GM12878 (cell line): ENCODE data around the gene ABHD1. TPM values are rescaled to one million over a fixed set of nuclear protein-coding genes. Genes with fewer than 3 reads are reported as not detected.

Experiments used
- ATF3 ChIP-seq: IDR thresholded peaks from 2 replicates; pipeline ENCODE4 v1.6.1; 2011; ENCODE audit warnings: low read depth, mild to moderate bottlenecking, low read length, moderate library complexity, borderline replicate concordance; ENCODE audit errors: extremely low read depth
- BHLHE40 ChIP-seq, 2 experiments: fragments of 450-650 bp in 1 of 2; IDR thresholded peaks; 2 replicates each; pipeline ENCODE4 v1.6.1; 2011 to 2017; ENCODE audit warnings: low read depth in 2 of 2, borderline replicate concordance in 1 of 2, improper control_type of control experiment in 1 of 2, low read length in 1 of 2, mild to moderate bottlenecking in 1 of 2
- ESRRA ChIP-seq: IDR thresholded peaks from 2 replicates; pipeline ENCODE4 v1.6.1; 2012; ENCODE audit warnings: mild to moderate bottlenecking, low read length, improper control_type of control experiment
- ETV6 ChIP-seq, 2 experiments: fragments of 450-650 bp in 1 of 2; IDR thresholded peaks in 1 of 2; conservative IDR thresholded peaks in 1 of 2; 2 replicates each; pipeline ENCODE4 v1.6.1; 2014; ENCODE audit warnings: antibody characterized with exemption in 1 of 2, borderline replicate concordance in 1 of 2, low read depth in 1 of 2, mild to moderate bottlenecking in 1 of 2, moderate library complexity in 1 of 2
- FOXK2 ChIP-seq: fragments of 450-650 bp; IDR thresholded peaks from 2 replicates; pipeline ENCODE4 v1.6.1; 2017; ENCODE audit warnings: mild to moderate bottlenecking, moderate library complexity
- GABPA ChIP-seq: IDR thresholded peaks from 2 replicates; pipeline ENCODE4 v1.6.1; 2014; ENCODE audit warnings: antibody characterized with exemption, low read depth, mild to moderate bottlenecking, inconsistent platforms
- MEF2A ChIP-seq: IDR thresholded peaks from 2 replicates; pipeline ENCODE4 v1.6.1; 2011; ENCODE audit warnings: low read depth, mild to moderate bottlenecking, low read length, moderate library complexity; ENCODE audit not compliant: insufficient read depth
- NFXL1 ChIP-seq: fragments of 450-650 bp; IDR thresholded peaks from 2 replicates; pipeline ENCODE4 v1.6.1; 2017; ENCODE audit warnings: antibody characterized with exemption, mild to moderate bottlenecking, borderline replicate concordance
- NR2C1 ChIP-seq: fragments of 450-650 bp; IDR thresholded peaks from 2 replicates; pipeline ENCODE4 v1.6.1; 2017; ENCODE audit warnings: antibody characterized with exemption, mild to moderate bottlenecking, moderate library complexity
- RCOR1 ChIP-seq: conservative IDR thresholded peaks from 2 replicates; pipeline ENCODE4 v1.6.1; 2012; ENCODE audit warnings: low read depth, low read length, improper control_type of control experiment
- REST ChIP-seq: IDR thresholded peaks from 2 replicates; pipeline ENCODE4 v1.6.1; 2012; ENCODE audit warnings: mild to moderate bottlenecking, low read depth, low read length
- RUNX3 ChIP-seq: IDR thresholded peaks from 2 replicates; pipeline ENCODE4 v1.6.1; 2012; ENCODE audit warnings: low read length, inconsistent platforms
- SMC3 ChIP-seq: IDR thresholded peaks from 2 replicates; pipeline ENCODE4 v1.6.1; 2011; ENCODE audit warnings: low read length, improper control_type of control experiment, borderline replicate concordance
- SREBF1 ChIP-seq: IDR thresholded peaks from 2 replicates; pipeline ENCODE4 v1.6.1; 2012; ENCODE audit warnings: mild to moderate bottlenecking, low read length
- SREBF2 ChIP-seq: IDR thresholded peaks from 2 replicates; pipeline ENCODE4 v1.6.1; 2012; ENCODE audit warnings: mild to moderate bottlenecking, low read length
- SUZ12 ChIP-seq: fragments of 200-600 bp; sonication (generic); IDR thresholded peaks from one replicate; pipeline ENCODE4 v1.6.1; 2018; ENCODE audit warnings: antibody characterized with exemption, mild to moderate bottlenecking; ENCODE audit not compliant: unreplicated experiment
- TBL1XR1 ChIP-seq: IDR thresholded peaks from 2 replicates; pipeline ENCODE4 v1.6.1; 2012; ENCODE audit warnings: low read depth, low read length, improper control_type of control experiment
- USF2 ChIP-seq: IDR thresholded peaks from 2 replicates; pipeline ENCODE4 v1.6.1; 2011; ENCODE audit warnings: low read depth, low read length, improper control_type of control experiment, borderline replicate concordance
- ZNF274 ChIP-seq: IDR thresholded peaks from one replicate; pipeline ENCODE4 v1.8.0; 2011; ENCODE audit not compliant: insufficient read length, insufficient read depth
- polyA plus RNA-seq, 11 experiments: library from polyadenylated mRNA; depleted of rRNA in 4 of 11; unstranded in 6 of 11; stranded (reverse) in 5 of 11; fragments of >200 nt; fragmentation: Nextera tagmentation in 4 of 11; fragmentation: Illumina TruSeq in 1 of 11; extraction: Ambion mirVana in 4 of 11; extraction: Trizol in 1 of 11; gene quantifications; 1 replicate in 1 of 11; 2 replicates in 10 of 11; pipeline versions ENCODE4 v1.2.1 to v1.2.3, GENCODE V29; 2011 to 2016; ENCODE audit warnings: inconsistent platforms in 2 of 11, missing spikeins in 2 of 11, low read depth in 1 of 11
- total RNA-seq, 4 experiments: library from RNA; depleted of rRNA in 3 of 4; stranded (reverse); fragments of >200 nt in 3 of 4; fragmentation: Illumina TruSeq in 1 of 4; extraction: Trizol in 1 of 4; gene quantifications; 2 replicates each; pipeline versions ENCODE4 v1.2.1 to v1.2.3, GENCODE V29; 2013 to 2021
- TF ChIP-seq, protein P1 (sequence below): IDR thresholded peaks from 2 replicates; pipeline ENCODE4 v1.6.1; 2011; ENCODE audit warnings: borderline replicate concordance, low read depth, mild to moderate bottlenecking, moderate library complexity, low read length; ENCODE audit not compliant: insufficient read depth, poor library complexity, severe bottlenecking
- TF ChIP-seq, protein P2 (sequence below): fragments of 450-650 bp; IDR thresholded peaks from 2 replicates; pipeline ENCODE4 v1.6.1; 2017; ENCODE audit warnings: mild to moderate bottlenecking, low read depth, inconsistent platforms; ENCODE audit not compliant: poor library complexity, severe bottlenecking

ABHD1 gene
- total and polyA plus RNA-seq, 10 of the 15 experiments (the other 5 are each of a cell fraction or from before 2014, with no cell fraction given): 0.04 to 0.35 (median 0.17) TPM; not detected in 2

GRCh38 chr2:27164960-27165763 is 41.5 kb downstream of the ABHD1 start (continued):
- TF ChIP-seq, protein P1, sequence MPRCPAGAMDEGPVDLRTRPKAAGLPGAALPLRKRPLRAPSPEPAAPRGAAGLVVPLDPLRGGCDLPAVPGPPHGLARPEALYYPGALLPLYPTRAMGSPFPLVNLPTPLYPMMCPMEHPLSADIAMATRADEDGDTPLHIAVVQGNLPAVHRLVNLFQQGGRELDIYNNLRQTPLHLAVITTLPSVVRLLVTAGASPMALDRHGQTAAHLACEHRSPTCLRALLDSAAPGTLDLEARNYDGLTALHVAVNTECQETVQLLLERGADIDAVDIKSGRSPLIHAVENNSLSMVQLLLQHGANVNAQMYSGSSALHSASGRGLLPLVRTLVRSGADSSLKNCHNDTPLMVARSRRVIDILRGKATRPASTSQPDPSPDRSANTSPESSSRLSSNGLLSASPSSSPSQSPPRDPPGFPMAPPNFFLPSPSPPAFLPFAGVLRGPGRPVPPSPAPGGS: no peak
- TF ChIP-seq NR2C1: no peak
- TF ChIP-seq SUZ12: no peak
- TF ChIP-seq RCOR1: no peak
- no peak for TF ChIP-seq SREBF1
- TF ChIP-seq REST: no peak
- no peak for TF ChIP-seq SMC3
- TF ChIP-seq, protein P2, sequence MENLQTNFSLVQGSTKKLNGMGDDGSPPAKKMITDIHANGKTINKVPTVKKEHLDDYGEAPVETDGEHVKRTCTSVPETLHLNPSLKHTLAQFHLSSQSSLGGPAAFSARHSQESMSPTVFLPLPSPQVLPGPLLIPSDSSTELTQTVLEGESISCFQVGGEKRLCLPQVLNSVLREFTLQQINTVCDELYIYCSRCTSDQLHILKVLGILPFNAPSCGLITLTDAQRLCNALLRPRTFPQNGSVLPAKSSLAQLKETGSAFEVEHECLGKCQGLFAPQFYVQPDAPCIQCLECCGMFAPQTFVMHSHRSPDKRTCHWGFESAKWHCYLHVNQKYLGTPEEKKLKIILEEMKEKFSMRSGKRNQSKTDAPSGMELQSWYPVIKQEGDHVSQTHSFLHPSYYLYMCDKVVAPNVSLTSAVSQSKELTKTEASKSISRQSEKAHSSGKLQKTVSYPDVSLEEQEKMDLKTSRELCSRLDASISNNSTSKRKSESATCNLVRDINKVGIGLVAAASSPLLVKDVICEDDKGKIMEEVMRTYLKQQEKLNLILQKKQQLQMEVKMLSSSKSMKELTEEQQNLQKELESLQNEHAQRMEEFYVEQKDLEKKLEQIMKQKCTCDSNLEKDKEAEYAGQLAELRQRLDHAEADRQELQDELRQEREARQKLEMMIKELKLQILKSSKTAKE: peak; percentile 50
- TF ChIP-seq NFXL1: no peak
- TF ChIP-seq ESRRA: no peak
- TF ChIP-seq TBL1XR1: no peak
- peak; percentile 35; the same call in 1 of the 2 replicates for TF ChIP-seq FOXK2
- TF ChIP-seq ATF3: no peak
- no peak for TF ChIP-seq BHLHE40 (IDR thresholded peaks at IDR 0.05; ENCODE audit: borderline replicate concordance in 1 of 2, low read depth in 2 of 2, low read length in 1 of 2)
- peak; percentile 63 for TF ChIP-seq RUNX3
- no peak for TF ChIP-seq ZNF274
- TF ChIP-seq SREBF2: no peak
- TF ChIP-seq USF2: no peak
- no peak for TF ChIP-seq ETV6 (conservative IDR thresholded peaks at IDR 0.05 in 1 of 2, IDR thresholded peaks at IDR 0.05 in 1 of 2; ENCODE audit: borderline replicate concordance in 1 of 2, low read depth in 1 of 2)
- no peak for TF ChIP-seq MEF2A
- no peak for TF ChIP-seq GABPA
